ENCODE data around the gene NUAK1.

The NUAK1 gene

GRCh38 chr12:106130474-106131113, 8.2 kb downstream of the NUAK1 start:
- Mint-ChIP-seq H3K9me3 (no peaks in the 10 kb centered on the region), H3K4me3 (no peak overlapping the region), H3K36me3 (no peaks in the 10 kb centered on the region), H3K4me1 (no peaks in the 10 kb centered on the region), H3K27ac (no peak overlapping the region), H3K27me3 (peaks cover 25% of the 10 kb centered on the region)
- DNase-seq (ENCODE audit: low spot score in 2 of 2), result no peak
- ATAC-seq (ENCODE audit: low read depth), result no peak

DNA sequence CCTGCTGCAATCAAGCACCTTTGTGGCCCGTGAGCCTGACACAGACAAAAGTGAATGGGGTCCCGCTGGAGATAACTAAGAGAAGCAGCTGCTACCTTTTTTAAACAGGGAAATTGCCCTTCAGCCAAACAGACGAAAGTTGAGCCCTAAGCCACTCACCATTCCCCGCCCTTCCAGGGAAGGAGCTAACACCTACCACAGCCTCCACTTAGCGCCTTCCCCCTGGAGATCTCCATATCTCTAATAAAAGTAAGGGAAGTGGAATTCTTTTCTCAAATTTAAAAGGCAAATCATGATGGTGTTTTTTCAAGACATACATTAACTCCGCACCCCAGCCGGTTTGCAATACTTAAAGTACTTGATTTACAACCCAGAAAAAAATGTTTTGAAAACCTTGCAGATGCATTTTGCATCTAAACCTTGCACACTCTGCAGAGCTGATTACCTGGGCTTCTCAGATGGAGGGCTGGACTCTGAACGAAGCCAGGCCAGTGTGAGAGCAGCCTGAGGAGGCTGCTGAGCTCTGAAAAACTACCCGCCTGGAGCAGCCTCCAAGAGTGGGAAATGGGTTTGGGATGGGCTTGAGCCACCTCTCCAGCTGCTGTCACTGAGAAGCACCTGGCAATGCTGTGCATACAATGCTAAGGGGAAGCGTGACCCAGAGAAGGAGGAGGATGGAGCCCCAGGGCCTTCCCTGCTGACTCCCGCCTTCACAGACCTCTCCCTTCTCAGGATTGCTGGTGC, 10.0 kb downstream of the NUAK1 start:
- H3K36me3 Mint-ChIP-seq, result no peaks in the 10 kb centered on the region
- H3K27ac Mint-ChIP-seq, result no peak overlapping the region
- ATAC-seq (ENCODE audit: low read depth), result no peak
- H3K4me1 Mint-ChIP-seq, result no peaks in the 10 kb centered on the region
- H3K9me3 Mint-ChIP-seq, result no peaks in the 10 kb centered on the region
- no peak overlapping the region for H3K4me3 Mint-ChIP-seq
- peaks cover 22% of the 10 kb centered on the region for H3K27me3 Mint-ChIP-seq
- no peak for DNase-seq (ENCODE audit: low spot score in 2 of 2)

DNA sequence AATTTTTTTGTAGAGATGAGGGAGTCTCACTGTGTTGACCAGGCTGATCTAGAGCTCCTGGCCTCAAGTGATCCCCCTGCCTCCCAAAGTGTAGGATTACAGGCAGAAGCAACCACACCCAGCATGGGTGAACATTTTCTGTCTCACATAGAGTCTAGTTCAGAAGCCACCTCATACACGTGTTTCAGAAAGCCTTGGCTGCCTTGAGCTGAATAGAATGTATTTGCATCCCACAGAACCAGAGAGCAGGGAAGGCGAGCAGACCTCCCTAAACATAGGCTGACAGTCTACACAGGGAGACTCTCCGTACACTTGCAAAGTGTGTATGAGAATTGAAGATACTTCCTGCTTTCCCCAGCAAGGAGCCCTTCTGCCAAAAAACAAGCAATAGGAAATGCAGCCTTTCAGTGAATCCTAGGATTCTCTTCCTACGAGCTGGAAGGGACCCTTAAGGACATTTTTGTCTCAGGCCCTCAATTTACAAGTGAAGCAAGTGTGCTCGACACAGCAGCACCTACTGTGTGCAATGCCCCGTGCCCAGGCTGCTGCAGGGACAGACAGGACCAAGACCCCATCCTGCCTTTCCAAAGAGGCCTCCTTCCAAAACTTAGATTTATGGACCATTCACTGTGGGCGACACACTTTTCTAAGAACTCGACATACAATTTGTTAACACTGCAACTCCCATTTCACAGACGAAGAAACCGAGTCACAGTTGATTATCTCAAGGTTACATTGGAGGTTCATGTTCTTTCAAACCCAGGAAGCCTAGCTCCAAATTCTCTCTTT, 11.2 kb downstream of the NUAK1 start:
- Mint-ChIP-seq H3K9me3 (no peaks in the 10 kb centered on the region), H3K27me3 (peaks cover 16% of the 10 kb centered on the region), H3K4me1 (no peaks in the 10 kb centered on the region), H3K27ac (no peak overlapping the region), H3K36me3 (no peaks in the 10 kb centered on the region), H3K4me3 (no peak overlapping the region)
- DNase-seq (ENCODE audit: low spot score in 2 of 2) (no peak), ATAC-seq (ENCODE audit: low read depth) (no peak)

GRCh38 chr12:106126441-106127337, 12.1 kb downstream of the NUAK1 start:
- Mint-ChIP-seq H3K27me3 (peaks cover 14% of the 10 kb centered on the region), H3K27ac (no peak overlapping the region), H3K4me3 (no peak overlapping the region), H3K4me1 (no peaks in the 10 kb centered on the region), H3K9me3 (no peaks in the 10 kb centered on the region), H3K36me3 (no peaks in the 10 kb centered on the region)
- DNase-seq (ENCODE audit: low spot score in 2 of 2) (no peak), ATAC-seq (ENCODE audit: low read depth) (no peak)

DNA sequence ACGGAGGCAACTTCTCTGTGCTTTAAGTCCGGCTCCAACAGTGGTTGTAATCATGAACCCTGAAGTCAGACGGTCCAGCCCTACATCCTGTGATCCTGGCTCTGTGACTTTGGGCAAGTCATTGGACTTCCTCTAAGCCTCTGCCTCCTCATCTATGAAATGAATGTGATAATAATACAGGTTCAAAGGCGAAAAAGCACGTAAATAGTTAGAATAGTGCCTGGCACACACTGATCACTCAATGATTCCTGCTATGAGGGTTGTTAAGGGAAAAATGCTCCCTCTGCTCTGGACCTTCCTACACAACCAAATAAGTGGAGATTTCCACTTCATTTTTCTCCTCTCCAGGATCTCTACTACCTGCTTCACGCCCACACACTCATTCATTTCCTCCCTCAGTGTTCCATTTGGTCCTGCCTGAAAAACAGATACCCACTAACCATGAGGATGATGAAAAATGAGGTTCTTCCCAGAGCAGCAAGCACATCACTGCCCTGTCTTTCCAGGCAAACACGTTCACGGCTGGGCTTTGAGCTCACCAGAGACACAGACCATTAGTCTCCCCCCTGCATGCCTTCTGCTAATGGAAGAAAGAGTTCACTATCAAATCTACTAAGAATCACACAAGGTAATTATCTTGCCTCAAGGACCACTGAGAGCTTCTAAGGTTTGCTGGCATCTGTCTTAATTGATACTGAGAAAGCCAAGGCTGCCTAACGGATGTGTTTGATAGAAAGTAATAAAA, 13.2 kb downstream of the NUAK1 start:
- Mint-ChIP-seq H3K27me3 (peaks cover 13% of the 10 kb centered on the region), H3K4me1 (no peaks in the 10 kb centered on the region), H3K9me3 (no peaks in the 10 kb centered on the region), H3K4me3 (no peak overlapping the region), H3K27ac (no peak overlapping the region), H3K36me3 (no peaks in the 10 kb centered on the region)
- ATAC-seq (ENCODE audit: low read depth) (no peak), DNase-seq (ENCODE audit: low spot score in 2 of 2) (no peak)

GRCh38 chr12:106123551-106124081, 15.1 kb downstream of the NUAK1 start:
- peaks cover 9% of the 10 kb centered on the region for H3K27me3 Mint-ChIP-seq
- H3K4me3 Mint-ChIP-seq, result no peak overlapping the region
- no peaks in the 10 kb centered on the region for H3K36me3 Mint-ChIP-seq
- no peak for ATAC-seq (ENCODE audit: low read depth)
- DNase-seq (ENCODE audit: low spot score in 2 of 2), result no peak
- no peaks in the 10 kb centered on the region for H3K9me3 Mint-ChIP-seq
- H3K27ac Mint-ChIP-seq, result no peak overlapping the region
- no peaks in the 10 kb centered on the region for H3K4me1 Mint-ChIP-seq

DNA sequence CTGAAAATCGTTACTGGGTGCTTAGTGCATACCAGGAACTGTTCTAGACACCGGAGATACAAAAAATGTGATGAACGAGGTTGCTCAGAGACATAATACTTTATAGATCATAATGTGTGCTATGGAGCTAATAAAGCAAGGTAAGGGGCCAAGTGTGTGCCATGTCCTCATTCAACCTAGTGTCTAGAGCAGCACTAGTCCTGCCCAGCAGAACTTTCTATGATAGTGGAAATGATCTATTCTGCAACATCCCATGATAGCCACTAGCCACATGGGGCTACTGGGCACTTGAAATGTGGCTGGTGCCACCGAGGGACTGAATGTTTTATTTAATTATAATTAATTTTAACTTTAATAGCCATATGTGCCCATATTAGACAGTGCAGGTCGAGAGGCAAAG, 15.6 kb downstream of the NUAK1 start:
- Mint-ChIP-seq H3K4me1 (no peaks in the 10 kb centered on the region), H3K36me3 (no peaks in the 10 kb centered on the region), H3K27ac (no peak overlapping the region), H3K27me3 (peaks cover 8% of the 10 kb centered on the region), H3K9me3 (no peaks in the 10 kb centered on the region), H3K4me3 (no peak overlapping the region)
- DNase-seq (ENCODE audit: low spot score in 2 of 2) (no peak), ATAC-seq (ENCODE audit: low read depth) (no peak)

DNA sequence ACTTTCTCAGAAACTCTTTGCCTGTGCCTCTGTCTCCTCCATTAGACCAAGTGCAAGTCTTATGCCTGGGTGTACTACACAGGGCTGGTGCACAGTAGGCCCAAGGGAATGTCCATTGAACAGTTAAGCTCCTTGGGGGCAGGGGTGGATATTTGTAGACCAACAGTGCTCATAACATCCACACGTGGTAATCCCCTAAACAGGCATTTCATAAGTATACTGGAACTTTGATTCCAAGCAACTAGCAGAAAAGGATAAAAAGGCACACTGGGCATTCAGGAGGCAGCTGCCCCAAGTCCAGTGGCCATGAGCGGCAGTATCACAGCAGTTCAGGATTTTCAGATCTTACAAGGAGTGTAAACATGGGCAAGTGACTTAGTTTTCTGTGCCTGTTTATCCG, 16.8 kb downstream of the NUAK1 start:
- Mint-ChIP-seq H3K27me3 (peaks cover 12% of the 10 kb centered on the region), H3K36me3 (no peaks in the 10 kb centered on the region), H3K9me3 (no peaks in the 10 kb centered on the region), H3K4me1 (no peaks in the 10 kb centered on the region), H3K4me3 (no peak overlapping the region), H3K27ac (no peak overlapping the region)
- DNase-seq (ENCODE audit: low spot score in 2 of 2), result no peak
- ATAC-seq (ENCODE audit: low read depth), result no peak

- no peak for DNase-seq (ENCODE audit: low spot score in 2 of 2)
- Mint-ChIP-seq H3K4me3 (no peak overlapping the region), H3K27ac (no peak overlapping the region), H3K9me3 (no peaks in the 10 kb centered on the region), H3K36me3 (no peaks in the 10 kb centered on the region), H3K27me3 (peaks cover 14% of the 10 kb centered on the region), H3K4me1 (no peaks in the 10 kb centered on the region)
- ATAC-seq (ENCODE audit: low read depth), result no peak
Measured at GRCh38 chr12:106120519-106121105, 18.1 kb downstream of the NUAK1 start.

GRCh38 chr12:106119301-106119700, 19.5 kb downstream of the NUAK1 start:
- H3K4me3 Mint-ChIP-seq, result no peak overlapping the region
- no peak overlapping the region for H3K27ac Mint-ChIP-seq
- ATAC-seq (ENCODE audit: low read depth), result no peak
- H3K36me3 Mint-ChIP-seq, result no peaks in the 10 kb centered on the region
- peaks cover 14% of the 10 kb centered on the region for H3K27me3 Mint-ChIP-seq
- DNase-seq (ENCODE audit: low spot score in 2 of 2), result no peak
- no peaks in the 10 kb centered on the region for H3K9me3 Mint-ChIP-seq
- H3K4me1 Mint-ChIP-seq, result no peaks in the 10 kb centered on the region

DNA sequence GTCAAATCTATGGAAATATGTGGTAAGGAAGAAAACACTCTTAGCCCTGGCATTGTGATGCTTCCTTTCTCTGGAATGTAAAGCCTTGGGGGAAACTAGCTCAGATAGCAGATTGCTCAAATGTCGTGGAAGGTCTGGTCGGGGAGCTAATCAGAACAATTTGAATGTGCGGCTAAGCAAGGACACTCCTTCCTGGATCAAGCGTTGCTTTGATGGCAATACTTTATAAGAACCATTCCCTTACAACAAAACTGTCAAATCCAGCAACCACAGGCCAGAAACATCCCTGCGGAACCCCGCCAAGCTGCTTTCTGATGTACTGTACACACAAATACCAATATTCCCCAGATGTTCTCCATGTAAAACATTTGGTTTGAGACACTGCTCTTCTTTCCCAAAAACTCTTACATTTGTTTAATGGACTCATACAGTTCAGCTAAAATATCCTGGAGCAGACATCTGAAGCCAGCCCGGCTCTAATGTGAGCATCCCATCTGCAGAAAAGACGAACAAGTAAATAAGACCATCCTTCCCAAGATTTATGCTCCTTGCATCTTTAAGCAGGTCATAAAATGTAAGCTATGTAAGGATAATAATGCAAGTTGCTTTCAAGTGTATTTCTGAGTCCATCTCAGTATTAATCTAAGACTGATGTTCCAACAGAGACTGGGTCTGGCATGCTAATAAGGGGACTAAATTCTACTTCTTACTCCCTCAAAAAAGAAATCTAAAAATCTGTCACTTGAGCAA, 20.2 kb downstream of the NUAK1 start:
- DNase-seq (ENCODE audit: low spot score in 2 of 2), result no peak
- no peak overlapping the region for H3K27ac Mint-ChIP-seq
- no peak overlapping the region for H3K4me3 Mint-ChIP-seq
- no peaks in the 10 kb centered on the region for H3K9me3 Mint-ChIP-seq
- peaks cover 14% of the 10 kb centered on the region for H3K27me3 Mint-ChIP-seq
- no peak for ATAC-seq (ENCODE audit: low read depth)
- no peaks in the 10 kb centered on the region for H3K4me1 Mint-ChIP-seq
- H3K36me3 Mint-ChIP-seq, result no peaks in the 10 kb centered on the region

DNA sequence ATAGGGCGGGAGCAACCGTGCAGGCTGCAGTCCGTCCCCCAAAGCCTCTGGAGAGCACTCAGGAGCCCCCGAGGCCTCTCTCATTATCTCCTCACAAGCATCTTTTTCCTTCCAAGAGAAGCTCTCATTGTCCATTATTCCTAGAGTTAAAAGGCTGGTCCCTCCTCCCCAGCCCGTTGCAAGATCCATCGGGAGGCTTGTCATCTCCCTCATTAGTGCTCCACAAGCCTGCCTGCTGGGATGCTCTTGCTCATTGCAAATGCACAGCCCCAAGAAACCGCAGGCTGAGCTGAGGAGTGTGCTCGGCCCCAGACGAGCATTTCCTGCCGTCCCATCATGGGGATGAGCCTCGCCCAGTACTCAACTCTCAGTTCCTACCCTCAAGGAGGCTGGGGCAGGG, 23.3 kb downstream of the NUAK1 start:
- Mint-ChIP-seq H3K27ac (no peak overlapping the region), H3K4me1 (no peaks in the 10 kb centered on the region), H3K9me3 (no peaks in the 10 kb centered on the region), H3K4me3 (no peak overlapping the region), H3K36me3 (no peaks in the 10 kb centered on the region), H3K27me3 (peaks cover 12% of the 10 kb centered on the region)
- DNase-seq (ENCODE audit: low spot score in 2 of 2) (no peak), ATAC-seq (ENCODE audit: low read depth) (no peak)

Data from memory B cell (primary cell).